ENCODE data around the gene COG7. TPM values are rescaled to one million over a fixed set of nuclear protein-coding genes. Genes with fewer than 3 reads are reported as not detected.
"Not testable (repeated sequence)": the region's sequence is repeated elsewhere in the genome, so short reads cannot be mapped to it uniquely, and the experiment has no call there.

The COG7 gene
- total RNA-seq, 1 donor from 2014 or later: 42.1 TPM

- no peaks in the 10 kb centered on the region for H3K27me3 Mint-ChIP-seq (ENCODE audit: low read depth)
- DNase-seq (ENCODE audit: low spot score in 2 of 2, unreplicated experiment in 2 of 2): no peak
- no peaks in the 10 kb centered on the region for H3K9me3 Mint-ChIP-seq
- TF ChIP-seq CTCF (IDR thresholded peaks at IDR 0.05; ENCODE audit: unreplicated experiment): no peak
- H3K36me3 Mint-ChIP-seq: no peaks in the 10 kb centered on the region
- peaks cover 18% of the 10 kb centered on the region for H3K4me1 Mint-ChIP-seq
- H3K27ac Mint-ChIP-seq: peak overlapping the region; percentile 93
- H3K4me3 Mint-ChIP-seq: peak overlapping the region; percentile 98
Observed at GRCh38 chr16:23453338-23454052, 506 bp upstream of the COG7 start.

GRCh38 chr16:23452221-23452571 is 793 bp downstream of the COG7 start:
- H3K4me3 Mint-ChIP-seq: peak overlapping the region; percentile 98
- H3K4me1 Mint-ChIP-seq: peaks cover 18% of the 10 kb centered on the region
- no peak for TF ChIP-seq CTCF (IDR thresholded peaks at IDR 0.05; ENCODE audit: unreplicated experiment)
- no peaks in the 10 kb centered on the region for H3K36me3 Mint-ChIP-seq
- no peaks in the 10 kb centered on the region for H3K9me3 Mint-ChIP-seq
- DNase-seq (ENCODE audit: low spot score in 2 of 2, unreplicated experiment in 2 of 2): no peak
- H3K27me3 Mint-ChIP-seq (ENCODE audit: low read depth): no peaks in the 10 kb centered on the region
- H3K27ac Mint-ChIP-seq: peak overlapping the region; percentile 93

GRCh38 chr16:23448392-23448791 is 4.6 kb downstream of the COG7 start:
- Mint-ChIP-seq H3K36me3 (peaks cover 8% of the 10 kb centered on the region), H3K4me3 (no peak overlapping the region), H3K27ac (no peak overlapping the region), H3K27me3 (ENCODE audit: low read depth) (no peaks in the 10 kb centered on the region), H3K4me1 (peaks cover 18% of the 10 kb centered on the region), H3K9me3 (no peaks in the 10 kb centered on the region)
- DNase-seq (ENCODE audit: low spot score in 2 of 2, unreplicated experiment in 2 of 2): no peak
- TF ChIP-seq CTCF (IDR thresholded peaks at IDR 0.05; ENCODE audit: unreplicated experiment): no peak

GRCh38 chr16:23437542-23437941 is 15.4 kb downstream of the COG7 start:
- DNase-seq (ENCODE audit: low spot score in 2 of 2, unreplicated experiment in 2 of 2); H3K9me3 Mint-ChIP-seq; H3K4me1 Mint-ChIP-seq; H3K27ac Mint-ChIP-seq; H3K27me3 Mint-ChIP-seq (ENCODE audit: low read depth); H3K4me3 Mint-ChIP-seq: not testable (repeated sequence)
- peaks cover 31% of the 10 kb centered on the region for H3K36me3 Mint-ChIP-seq

- TF ChIP-seq CTCF (IDR thresholded peaks at IDR 0.05; ENCODE audit: unreplicated experiment): no peak
- Mint-ChIP-seq H3K27me3 (ENCODE audit: low read depth) (no peaks in the 10 kb centered on the region), H3K27ac (no peak overlapping the region)
Observed at GRCh38 chr16:23436951-23437350, 16.0 kb downstream of the COG7 start.

GRCh38 chr16:23435500-23435899 is 17.5 kb downstream of the COG7 start:
- Mint-ChIP-seq H3K4me3 (no peak overlapping the region), H3K4me1 (no peaks in the 10 kb centered on the region), H3K27me3 (ENCODE audit: low read depth) (no peaks in the 10 kb centered on the region), H3K27ac (no peak overlapping the region), H3K36me3 (peaks cover 30% of the 10 kb centered on the region), H3K9me3 (no peaks in the 10 kb centered on the region)
- DNase-seq (ENCODE audit: low spot score in 2 of 2, unreplicated experiment in 2 of 2): peak in 1 of 2 experiments; percentile 59
- peak; percentile 72 for TF ChIP-seq CTCF (IDR thresholded peaks at IDR 0.05; ENCODE audit: unreplicated experiment)

More at GRCh38 chr16:23436951-23437350, 16.0 kb downstream of the COG7 start:
- H3K4me1 Mint-ChIP-seq: no peaks in the 10 kb centered on the region
- no peak for DNase-seq (ENCODE audit: low spot score in 2 of 2, unreplicated experiment in 2 of 2)
- peaks cover 33% of the 10 kb centered on the region for H3K36me3 Mint-ChIP-seq
- no peaks in the 10 kb centered on the region for H3K9me3 Mint-ChIP-seq
- H3K4me3 Mint-ChIP-seq: no peak overlapping the region
